ENCODE data around the gene SGCD. TPM values are rescaled to one million over a fixed set of nuclear protein-coding genes. Genes with fewer than 3 reads are reported as not detected.
A peak's percentile ranks its signal among the peaks of the same experiment; 100 is the strongest.

The SGCD gene
- total and polyA plus RNA-seq, 2 experiments from 2014 or later = 0.77 to 1.3 TPM

- Histone ChIP-seq H3K9me3 (ENCODE audit: low read depth) (no peaks in the 10 kb centered on the region), H3K36me3 (no peaks in the 10 kb centered on the region), H3K4me3 (no peak overlapping the region), H3K27ac (no peak overlapping the region), H3K4me1 (ENCODE audit: low read depth) (no peaks in the 10 kb centered on the region), H3K27me3 (no peaks in the 10 kb centered on the region)
- DNase-seq (ENCODE audit: low read depth in 1 of 2, low spot score in 1 of 2) = peak; percentile 36 to 39
- peak; percentile 51 for TF ChIP-seq CTCF (IDR thresholded peaks at IDR 0.05; ENCODE audit: low read depth, low read length)
These were observed 489.1 kb downstream of the SGCD start for GRCh38 chr5:156815988-156816599.
